ENCODE data around the gene DLGAP1.

- TF ChIP-seq POLR2AphosphoS5 (IDR thresholded peaks at IDR 0.05; ENCODE audit: low read depth, low read length) (no peak), YY1 (IDR thresholded peaks at IDR 0.05; ENCODE audit: low read depth, low read length) (no peak), HDAC6 (IDR thresholded peaks at IDR 0.05; ENCODE audit: low read depth, low read length) (no peak), MAX (IDR thresholded peaks at IDR 0.05) (no peak), BCL11A (IDR thresholded peaks at IDR 0.05; ENCODE audit: low read depth in 2 of 2, low read length in 2 of 2) (no peak), EP300 (IDR thresholded peaks at IDR 0.05; ENCODE audit: borderline replicate concordance in 1 of 2, low read depth in 2 of 2, low read length in 2 of 2) (no peak), PHF8 (conservative IDR thresholded peaks at IDR 0.05; ENCODE audit: low read depth, low read length) (no peak), FOSL1 (IDR thresholded peaks at IDR 0.05; ENCODE audit: insufficient read depth, low read depth, low read length) (no peak), RNF2 (IDR thresholded peaks at IDR 0.05; ENCODE audit: borderline replicate concordance, low read depth, low read length, missing control alignments, poor library complexity, severe bottlenecking) (no peak), POLR2A (IDR thresholded peaks at IDR 0.05; ENCODE audit: control extremely low read depth in 1 of 2, low read depth in 2 of 2, low read length in 2 of 2) (no peak)
- TF ChIP-seq, protein P1, sequence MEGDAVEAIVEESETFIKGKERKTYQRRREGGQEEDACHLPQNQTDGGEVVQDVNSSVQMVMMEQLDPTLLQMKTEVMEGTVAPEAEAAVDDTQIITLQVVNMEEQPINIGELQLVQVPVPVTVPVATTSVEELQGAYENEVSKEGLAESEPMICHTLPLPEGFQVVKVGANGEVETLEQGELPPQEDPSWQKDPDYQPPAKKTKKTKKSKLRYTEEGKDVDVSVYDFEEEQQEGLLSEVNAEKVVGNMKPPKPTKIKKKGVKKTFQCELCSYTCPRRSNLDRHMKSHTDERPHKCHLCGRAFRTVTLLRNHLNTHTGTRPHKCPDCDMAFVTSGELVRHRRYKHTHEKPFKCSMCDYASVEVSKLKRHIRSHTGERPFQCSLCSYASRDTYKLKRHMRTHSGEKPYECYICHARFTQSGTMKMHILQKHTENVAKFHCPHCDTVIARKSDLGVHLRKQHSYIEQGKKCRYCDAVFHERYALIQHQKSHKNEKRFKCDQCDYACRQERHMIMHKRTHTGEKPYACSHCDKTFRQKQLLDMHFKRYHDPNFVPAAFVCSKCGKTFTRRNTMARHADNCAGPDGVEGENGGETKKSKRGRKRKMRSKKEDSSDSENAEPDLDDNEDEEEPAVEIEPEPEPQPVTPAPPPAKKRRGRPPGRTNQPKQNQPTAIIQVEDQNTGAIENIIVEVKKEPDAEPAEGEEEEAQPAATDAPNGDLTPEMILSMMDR (IDR thresholded peaks at IDR 0.05; ENCODE audit: control extremely low read depth in 1 of 3, insufficient read depth in 1 of 3, low read depth in 1 of 3, low read length in 3 of 3), result no peak
Observed at GRCh38 chr18:3901811-3902210, 553.3 kb downstream of the DLGAP1 start.
